NCI-H524 (cell line): ENCODE results near the gene ABHD17B.
"Not testable (repeated sequence)": the region's sequence is repeated elsewhere in the genome, so short reads cannot be mapped to it uniquely, and the experiment has no call there.

ENCODE experiments used
- DNase-seq, 2 experiments: peaks; one replicate each; lab custom pipeline; 2025; lab: John Stamatoyannopoulos, UW

Gene ABHD17B

DNA sequence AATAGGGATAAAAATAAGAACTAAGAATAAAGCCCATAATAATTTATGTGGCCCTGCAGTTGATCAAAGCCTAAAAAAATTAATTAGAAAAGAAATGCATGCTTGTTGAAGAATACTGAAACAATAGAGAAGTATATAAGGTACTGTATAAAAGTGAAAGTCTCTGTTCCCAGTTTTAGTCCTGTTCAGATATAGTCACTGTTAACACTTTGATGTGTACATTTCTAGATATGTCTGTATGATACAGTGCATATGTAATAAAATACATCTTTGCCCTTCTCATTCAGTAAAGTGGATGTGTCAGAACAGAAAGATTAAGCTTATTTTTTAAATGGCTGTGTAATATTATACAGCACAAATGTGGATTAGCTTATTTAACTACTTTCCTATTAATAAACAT is 4.5 kb upstream of the ABHD17B start:
- no peak for DNase-seq

- peak in 1 of 2 experiments; percentile 19 for DNase-seq
Observed at GRCh38 chr9:71911908-71912335, 929 bp upstream of the ABHD17B start.

DNA sequence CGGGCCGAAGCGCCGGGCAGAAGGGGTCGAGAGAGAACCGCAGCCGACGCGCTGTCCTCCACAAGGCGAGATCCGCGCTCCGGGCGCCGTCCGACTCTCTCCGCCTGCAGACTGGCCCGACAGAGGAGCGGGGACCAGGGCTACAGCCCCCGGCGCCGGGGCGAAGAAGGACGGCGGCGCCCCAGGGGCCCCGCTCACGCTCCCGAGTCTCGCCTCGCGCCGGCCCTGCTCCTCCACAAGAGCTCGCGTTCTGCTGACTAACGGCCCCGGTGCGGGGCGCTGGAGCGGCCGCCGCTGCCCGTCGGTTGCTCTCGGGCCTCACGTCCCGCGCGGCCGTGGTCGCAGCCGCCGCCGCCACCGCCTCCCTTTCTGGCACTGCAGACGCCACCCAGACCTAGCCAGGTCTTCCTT is 338 bp downstream of the ABHD17B start:
- DNase-seq = no peak

DNA sequence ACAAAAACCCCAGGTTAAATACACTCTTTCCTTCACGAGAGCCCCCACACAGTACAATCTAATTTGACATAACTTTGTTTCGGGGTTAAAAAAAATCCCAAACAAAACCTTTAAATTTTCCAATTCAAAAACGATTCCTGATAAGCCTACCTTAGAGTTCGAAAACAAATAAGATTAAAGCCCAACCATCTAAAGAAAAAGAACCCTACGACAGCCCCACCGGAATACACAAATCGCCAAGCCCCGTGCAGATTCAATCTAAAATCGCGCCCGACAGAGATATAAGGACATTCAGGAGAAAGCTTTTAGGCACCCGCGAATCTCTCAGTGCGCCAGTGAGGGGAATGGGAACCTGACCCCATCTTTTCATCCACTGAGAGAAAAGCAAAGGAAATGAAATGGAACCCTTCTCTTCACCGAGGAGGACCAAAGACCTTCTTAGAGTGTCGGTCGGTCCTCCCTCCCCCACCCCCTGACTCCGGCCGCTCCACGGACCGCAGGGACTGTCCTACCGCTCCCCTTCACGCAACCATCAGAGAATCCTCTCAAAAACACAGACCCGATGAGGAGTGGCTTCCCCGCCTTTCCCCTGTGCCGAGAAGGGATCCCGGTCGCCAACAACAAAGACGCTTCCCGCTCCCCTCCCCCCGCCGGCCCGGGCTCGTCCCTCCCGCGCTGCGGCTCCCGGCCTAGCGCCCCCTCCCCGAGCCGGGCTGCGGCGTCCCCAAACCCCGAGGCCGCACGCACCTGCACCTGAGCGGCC is 925 bp downstream of the ABHD17B start:
- peak; percentile 30 to 42 for DNase-seq

DNA sequence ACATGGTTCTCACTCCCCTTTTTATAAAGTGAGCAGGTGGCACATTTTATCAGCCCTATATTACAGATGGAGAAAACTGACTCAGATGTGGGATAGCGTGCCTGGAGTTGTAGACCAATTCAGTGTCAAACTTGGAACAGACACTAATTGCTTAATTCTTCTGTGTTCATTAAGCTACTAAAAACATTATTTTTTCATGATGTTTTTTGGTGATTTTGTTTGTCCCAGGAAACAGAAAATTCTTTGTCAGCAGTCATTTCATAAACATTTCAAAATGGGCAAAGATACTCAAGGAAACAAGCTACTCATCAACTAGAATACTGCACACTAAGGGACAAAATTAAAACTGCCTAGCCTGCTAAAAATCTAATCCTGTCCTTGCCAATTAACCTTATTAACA is 2.2 kb downstream of the ABHD17B start:
- DNase-seq = peak in 1 of 2 experiments; percentile 4

- DNase-seq = no peak
Observed at GRCh38 chr9:71904076-71904475, 6.9 kb downstream of the ABHD17B start.

DNA sequence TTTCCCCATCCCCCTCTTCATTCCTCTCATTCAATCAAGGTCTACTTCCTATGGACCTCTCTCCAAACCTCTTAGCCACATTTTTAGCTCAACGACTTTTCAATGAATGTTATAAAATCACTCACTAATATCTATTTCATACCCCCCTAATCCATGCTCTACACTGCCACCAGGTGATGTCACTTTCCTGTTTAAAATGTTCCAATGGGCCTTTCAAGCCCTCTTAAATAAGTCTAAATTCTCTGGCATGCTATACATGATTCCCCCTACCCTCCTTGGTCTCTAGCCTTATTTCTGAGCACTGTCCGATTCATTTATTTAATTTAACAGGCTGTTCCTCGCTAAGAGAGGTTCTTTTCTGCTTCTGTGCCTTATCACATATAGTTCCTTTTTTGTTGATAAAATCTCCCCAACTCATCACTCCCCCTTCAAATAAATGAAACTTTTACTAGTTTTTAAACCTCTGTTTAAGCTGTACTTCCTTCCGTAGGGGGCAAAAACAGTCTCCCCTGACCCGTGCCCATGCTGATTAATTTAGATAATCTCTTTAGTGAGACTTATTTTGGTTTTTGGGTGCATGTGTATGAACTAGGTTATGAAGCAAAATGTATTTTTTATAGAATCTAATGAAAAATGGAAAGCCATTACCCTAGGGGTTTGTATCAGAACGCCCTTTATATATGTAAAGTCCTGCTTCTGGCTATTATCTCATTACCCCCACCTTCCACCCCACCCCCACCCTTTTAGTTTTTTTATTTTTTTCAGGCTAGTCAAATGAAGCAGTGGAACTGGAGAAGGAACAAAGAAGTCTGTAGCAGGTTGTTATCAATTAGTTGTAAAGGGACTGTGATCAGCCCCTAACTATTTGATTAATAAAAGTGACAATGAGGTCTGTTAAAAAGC is 9.0 kb downstream of the ABHD17B start:
- no peak for DNase-seq

DNA sequence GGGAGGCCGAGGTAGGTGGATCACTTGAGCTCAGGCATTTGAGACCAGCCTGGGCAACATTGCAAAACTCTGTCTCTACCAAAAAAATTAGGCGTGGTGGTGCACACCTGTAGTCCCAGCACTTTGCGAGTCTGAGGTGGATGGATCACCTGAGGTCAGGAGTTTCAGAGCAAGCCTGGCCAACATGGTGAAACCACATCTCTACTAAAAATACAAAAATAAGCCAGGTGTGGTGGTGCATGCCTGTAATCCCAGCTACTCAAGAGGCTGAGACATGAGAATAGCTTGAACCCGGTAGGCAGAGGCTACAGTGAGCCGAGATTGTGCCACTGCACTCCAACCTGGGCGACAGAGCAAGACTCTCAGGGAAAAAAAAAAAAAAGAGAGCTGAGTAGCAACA is 12.2 kb downstream of the ABHD17B start:
- not testable (repeated sequence) for DNase-seq

- DNase-seq = no peak
Observed at GRCh38 chr9:71897577-71897976, 13.4 kb downstream of the ABHD17B start.

DNA sequence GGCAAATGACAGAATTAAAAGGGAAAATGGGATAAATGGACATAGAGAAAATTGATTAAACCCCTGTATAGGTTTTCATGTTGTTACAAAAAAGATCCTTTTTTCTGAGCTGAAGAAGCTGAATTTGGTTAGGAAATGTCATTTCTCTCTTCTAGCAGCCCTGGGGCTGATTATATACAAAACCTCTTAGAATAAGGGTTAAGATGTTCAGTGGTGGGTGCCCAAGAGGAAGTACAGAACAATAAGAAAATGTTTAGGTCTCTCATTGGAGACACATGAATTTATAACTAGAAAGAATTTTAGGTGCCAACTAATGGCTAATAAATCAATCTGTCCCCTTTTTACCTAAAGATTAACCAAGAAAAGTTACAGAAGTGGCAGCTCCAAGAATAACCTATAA is 14.2 kb downstream of the ABHD17B start:
- DNase-seq = no peak

GRCh38 chr9:71895955-71896354 is 15.0 kb downstream of the ABHD17B start:
- DNase-seq = no peak

DNA sequence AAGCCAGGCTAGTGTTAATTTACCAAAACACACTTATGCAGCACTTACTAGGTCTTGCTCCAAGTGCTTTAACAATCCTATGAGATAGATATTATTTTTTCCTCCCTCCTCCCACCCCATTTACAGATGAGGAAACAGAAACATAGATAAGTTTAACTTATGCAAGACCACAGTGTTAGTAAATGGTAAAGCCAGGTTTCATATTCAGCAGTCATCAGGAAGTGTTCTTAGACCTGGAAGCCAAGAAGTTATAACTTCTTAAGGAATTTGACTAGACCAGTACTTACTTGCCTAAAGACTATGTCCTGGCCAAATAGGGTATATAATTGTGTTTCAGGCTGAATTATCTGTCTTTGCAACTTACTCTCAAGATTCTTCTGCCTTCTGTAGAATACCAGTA is 15.9 kb downstream of the ABHD17B start:
- no peak for DNase-seq

- no peak for DNase-seq
Observed at GRCh38 chr9:71891557-71892189, 19.3 kb downstream of the ABHD17B start.

- DNase-seq = no peak
Observed at GRCh38 chr9:71890042-71890679, 20.8 kb downstream of the ABHD17B start.

- no peak for DNase-seq
Observed at GRCh38 chr9:71887362-71887761, 23.6 kb downstream of the ABHD17B start.

DNA sequence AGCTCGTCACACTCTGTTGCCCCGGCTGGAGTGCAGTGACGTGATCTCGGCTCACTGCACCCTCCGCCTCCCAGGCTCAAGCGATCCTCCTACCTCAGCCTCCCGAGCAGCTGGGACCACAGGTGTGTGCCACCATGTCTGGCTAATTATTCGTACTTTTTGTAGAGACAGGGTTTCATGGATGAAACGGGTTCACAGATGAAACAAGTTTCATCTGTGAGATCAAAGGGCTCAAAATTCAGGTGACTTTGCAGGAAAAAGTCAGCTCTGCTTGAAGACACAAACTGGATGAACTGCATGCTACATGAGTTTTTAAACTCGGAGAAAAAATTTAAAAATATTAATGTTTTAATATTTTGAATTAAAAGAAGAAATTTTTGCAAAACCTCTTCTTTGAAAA is 24.5 kb downstream of the ABHD17B start:
- DNase-seq = no peak

GRCh38 chr9:71886015-71886414 is 25.0 kb downstream of the ABHD17B start:
- no peak for DNase-seq

GRCh38 chr9:71885467-71885866 is 25.5 kb downstream of the ABHD17B start:
- no peak for DNase-seq

DNA sequence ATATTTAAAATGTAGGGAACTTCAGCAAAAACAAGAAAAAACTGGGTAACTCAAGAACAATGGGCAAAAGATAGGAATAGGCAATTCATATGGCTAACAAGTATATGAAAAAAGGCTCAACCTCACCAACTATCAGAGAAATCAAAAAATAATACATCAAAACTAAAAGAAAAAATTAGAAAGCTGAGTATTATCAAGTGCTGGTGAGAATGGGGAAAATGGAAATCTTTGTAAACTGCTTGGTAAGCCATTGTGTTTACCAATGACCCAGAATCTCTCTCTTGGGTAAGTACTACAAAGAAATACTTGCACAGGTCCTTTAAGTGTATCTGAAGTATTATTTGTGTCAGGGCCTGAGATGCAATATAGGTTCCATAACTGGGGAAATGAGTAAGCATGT is 27.0 kb downstream of the ABHD17B start:
- DNase-seq = no peak

DNA sequence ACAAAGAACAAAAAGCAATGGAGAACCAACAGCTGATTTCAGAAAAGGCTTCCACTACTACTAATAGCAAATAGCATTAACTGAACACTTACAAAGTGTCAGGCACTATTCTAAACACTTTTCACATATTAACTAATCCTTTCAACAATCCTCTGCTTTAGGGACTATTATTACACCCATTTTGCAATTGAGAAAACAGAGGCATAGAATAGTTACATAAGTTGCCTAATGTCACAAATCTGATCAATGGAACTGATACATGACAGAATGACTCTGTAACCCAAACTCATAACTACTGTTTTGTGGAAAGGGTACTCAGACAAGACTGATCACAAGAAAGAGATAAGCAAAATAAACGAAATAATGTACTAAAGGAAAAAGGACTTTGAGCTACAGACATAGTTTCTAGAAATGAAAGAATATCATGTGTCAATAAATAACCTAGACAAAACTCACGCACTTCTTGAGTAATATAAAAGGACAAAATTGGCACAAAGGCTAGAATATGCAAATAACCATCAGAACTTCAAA is 31.3 kb downstream of the ABHD17B start:
- no peak for DNase-seq

DNA sequence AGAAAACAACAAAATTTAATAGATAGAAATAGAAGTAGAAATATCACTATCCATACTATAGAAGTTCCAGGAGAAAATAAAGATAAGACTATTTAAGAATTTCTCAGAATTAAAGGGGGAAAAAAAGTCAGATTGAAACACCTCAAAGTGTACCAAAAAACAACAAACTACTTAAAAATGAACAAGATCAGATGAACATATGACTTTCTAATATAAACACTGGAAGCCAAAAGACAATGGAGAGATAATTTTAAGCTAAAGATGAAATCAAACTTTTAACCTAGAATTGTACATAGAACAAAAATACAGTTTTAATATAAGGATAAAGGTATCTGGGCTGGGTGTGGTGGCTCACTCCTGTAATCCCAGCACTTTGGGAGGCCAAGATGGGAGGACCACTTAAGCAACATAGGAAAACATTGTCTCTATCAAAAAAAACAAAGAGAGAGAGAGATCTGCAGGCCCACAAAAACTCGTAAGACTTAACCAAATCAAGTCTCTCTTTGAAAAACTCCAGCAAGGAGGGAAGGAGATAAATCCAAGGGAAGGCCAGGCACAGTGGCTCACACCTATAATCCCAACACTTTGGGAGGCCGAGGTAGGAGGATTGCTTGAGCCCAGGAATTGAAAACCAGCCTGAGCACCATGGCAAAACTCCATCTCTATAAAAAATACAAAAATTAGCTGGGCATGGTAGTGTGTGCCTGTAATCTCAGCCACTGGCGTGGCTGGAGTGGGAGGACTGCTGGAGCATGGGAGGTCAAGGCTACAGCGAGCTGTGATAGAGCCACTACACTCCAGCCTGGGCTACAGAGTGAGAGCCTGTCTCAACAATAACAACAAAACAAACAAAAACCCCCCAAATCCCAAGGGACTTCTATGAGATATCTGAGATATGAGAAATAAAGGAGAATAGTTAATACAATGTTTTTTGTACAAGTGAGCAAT is 32.4 kb downstream of the ABHD17B start:
- no peak for DNase-seq
